DMS153 treated with DMSO at 0.1 percent for 48 hours (cell line): ENCODE measurements around the gene UQCC2.

ENCODE experiments used
- DNase-seq: peaks from one replicate; lab custom pipeline; 2025; ENCODE audit not compliant: unreplicated experiment; lab: John Stamatoyannopoulos, UW

Gene UQCC2

GRCh38 chr6:33725891-33726673, 14.6 kb upstream of the UQCC2 start:
- no peak for DNase-seq

GRCh38 chr6:33725222-33725621, 13.7 kb upstream of the UQCC2 start:
- DNase-seq = no peak

GRCh38 chr6:33724102-33725023, 12.9 kb upstream of the UQCC2 start:
- no peak for DNase-seq

- no peak for DNase-seq
Observed at GRCh38 chr6:33723371-33724085, 12.0 kb upstream of the UQCC2 start.

GRCh38 chr6:33722103-33722623, 10.7 kb upstream of the UQCC2 start:
- DNase-seq = no peak

- no peak for DNase-seq
Observed at GRCh38 chr6:33721508-33721907, 10.0 kb upstream of the UQCC2 start.

- no peak for DNase-seq
Observed at GRCh38 chr6:33720998-33721397, 9.5 kb upstream of the UQCC2 start.

GRCh38 chr6:33719326-33719987, 8.0 kb upstream of the UQCC2 start:
- DNase-seq = peak; percentile 17

GRCh38 chr6:33718713-33719112, 7.2 kb upstream of the UQCC2 start:
- no peak for DNase-seq

GRCh38 chr6:33717934-33718455, 6.5 kb upstream of the UQCC2 start:
- DNase-seq = no peak

- DNase-seq = no peak
Observed at GRCh38 chr6:33716890-33717632, 5.6 kb upstream of the UQCC2 start.

GRCh38 chr6:33716379-33716778, 4.9 kb upstream of the UQCC2 start:
- peak; percentile 37 for DNase-seq

GRCh38 chr6:33714385-33715040, 3.0 kb upstream of the UQCC2 start:
- no peak for DNase-seq

- DNase-seq = no peak
Observed at GRCh38 chr6:33713786-33714185, 2.3 kb upstream of the UQCC2 start.

- DNase-seq = no peak
Observed at GRCh38 chr6:33712914-33713313, 1.4 kb upstream of the UQCC2 start.

- DNase-seq = no peak
Observed at GRCh38 chr6:33710296-33711121, 991 bp downstream of the UQCC2 start.

- no peak for DNase-seq
Observed at GRCh38 chr6:33709605-33710295, 1.8 kb downstream of the UQCC2 start.
